WI38 (cell line): Measurements from ENCODE around the gene PGRMC2.
"Not testable (repeated sequence)": the region's sequence is repeated elsewhere in the genome, so short reads cannot be mapped to it uniquely, and the experiment has no call there.

Experiments
- H3K4me3 ChIP-seq: 2 replicates; pipeline ENCODE4 v1.5.1; 2011; ENCODE audit warnings: low read depth, mild to moderate bottlenecking, control low read depth, low read length
- CTCF ChIP-seq: IDR thresholded peaks from 2 replicates; pipeline ENCODE4 v1.5.1; 2012; ENCODE audit warnings: low read depth, mild to moderate bottlenecking, control low read depth, low read length

Gene PGRMC2

GRCh38 chr4:128249787-128250668 is 37.6 kb downstream of the PGRMC2 start:
- H3K4me3 ChIP-seq = no peak overlapping the region
- no peak for TF ChIP-seq CTCF

GRCh38 chr4:128247906-128248305 is 39.7 kb downstream of the PGRMC2 start:
- H3K4me3 ChIP-seq = no peak overlapping the region
- TF ChIP-seq CTCF = no peak

GRCh38 chr4:128245391-128245790 is 42.2 kb downstream of the PGRMC2 start:
- H3K4me3 ChIP-seq = not testable (repeated sequence)

- no peak overlapping the region for H3K4me3 ChIP-seq
- no peak for TF ChIP-seq CTCF
These were observed 43.2 kb downstream of the PGRMC2 start for GRCh38 chr4:128244379-128244778.

GRCh38 chr4:128242601-128243000 is 45.0 kb downstream of the PGRMC2 start:
- TF ChIP-seq CTCF = no peak

GRCh38 chr4:128241981-128242380 is 45.6 kb downstream of the PGRMC2 start:
- no peak for TF ChIP-seq CTCF
- H3K4me3 ChIP-seq = no peak overlapping the region

More at GRCh38 chr4:128242601-128243000, 45.0 kb downstream of the PGRMC2 start:
- no peak overlapping the region for H3K4me3 ChIP-seq

- no peak for TF ChIP-seq CTCF
- H3K4me3 ChIP-seq = no peak overlapping the region
These were observed 46.1 kb downstream of the PGRMC2 start for GRCh38 chr4:128241425-128241913.
